Measurements from ENCODE around the gene KIF1B. TPM values are rescaled to one million over a fixed set of nuclear protein-coding genes. Genes with fewer than 3 reads are reported as not detected.

The KIF1B gene
- total and polyA plus RNA-seq, 10 of the 15 experiments (the other 5 are each of a cell fraction or from before 2014, with no cell fraction given), result 2.1 to 16.5 (median 8.7) TPM

GRCh38 chr1:10267921-10268320 lies 57.6 kb downstream of the KIF1B start:
- Histone ChIP-seq H3K27ac (ENCODE audit: control insufficient read depth, insufficient read depth) (no peak overlapping the region), H3K4me1 (ENCODE audit: control insufficient read depth, insufficient read depth, low read length) (no peaks in the 10 kb centered on the region), H3K27me3 (replicated peaks in 1 of 2; ENCODE audit: control insufficient read depth in 2 of 2, insufficient read depth in 2 of 2, low read length in 1 of 2) (no peaks in the 10 kb centered on the region), H3K9ac (ENCODE audit: control insufficient read depth, insufficient read depth, low read length) (no peak overlapping the region), H3K4me2 (ENCODE audit: control insufficient read depth, insufficient read depth) (no peak overlapping the region), H4K20me1 (ENCODE audit: control insufficient read depth, insufficient read depth) (no peaks in the 10 kb centered on the region), H3K4me3 (no peak overlapping the region), H3K36me3 (ENCODE audit: control insufficient read depth in 2 of 2, insufficient read depth in 2 of 2, low read length in 1 of 2) (no peaks in the 10 kb centered on the region), H2AFZ (ENCODE audit: control insufficient read depth, low read depth, low read length) (no peak overlapping the region), H3K79me2 (ENCODE audit: control insufficient read depth, insufficient read depth, low read length) (no peaks in the 10 kb centered on the region), H3K9me3 (replicated peaks; ENCODE audit: control insufficient read depth, insufficient read depth, low read length) (no peaks in the 10 kb centered on the region)
- ATAC-seq, result no peak
- ChIA-PET SMC1A (ENCODE audit: uncharacterized antibody, unreplicated experiment) (interaction anchor here (1.2 to 1.9 kb wide), 2 partner anchors 10 to 12 kb away, joined by 3 to 7 read pairs; no protein-coding TSS in a partner anchor), CTCF (no interaction called here), RAD21 (ENCODE audit: unreplicated experiment) (no interaction called here), POLR2A (no interaction called here)
- no peak for DNase-seq (ENCODE audit: low read depth, low spot score)
- 70% methylated on average over 5 of the region's 5 CpGs for WGBS (ENCODE audit: insufficient coverage, insufficient replicate concordance, low lambda C conversion rate, missing lambda C conversion rate)
- BruUV-seq (replicated peaks), result no TSS peak
- intact Hi-C loops (cut with micrococcal nuclease; ENCODE audit: unreplicated experiment), result no loop called here
- no peak for FAIRE-seq
- in situ Hi-C loops (cut with MboI), result no loop called here
- TF ChIP-seq SIN3A (IDR thresholded peaks at IDR 0.05; ENCODE audit: low read depth, low read length), result no peak
- TF ChIP-seq ZNF592 (IDR thresholded peaks at IDR 0.05), result no peak
- no peak for TF ChIP-seq ZNF274 (IDR thresholded peaks at IDR 0.05; ENCODE audit: insufficient read depth, insufficient read length)
- no peak for TF ChIP-seq ZNF217 (IDR thresholded peaks at IDR 0.05)
- TF ChIP-seq ELK1 (IDR thresholded peaks at IDR 0.05; ENCODE audit: low read depth, low read length), result no peak
- TF ChIP-seq RUNX3 (IDR thresholded peaks at IDR 0.05; ENCODE audit: low read length), result no peak
- TF ChIP-seq MAX (IDR thresholded peaks at IDR 0.05; ENCODE audit: low read depth, low read length), result no peak
- TF ChIP-seq MYB (IDR thresholded peaks at IDR 0.05; ENCODE audit: borderline replicate concordance, low read depth, low read length), result no peak
- TF ChIP-seq E2F8 (IDR thresholded peaks at IDR 0.05; ENCODE audit: low read depth, partially characterized antibody), result no peak
- no peak for TF ChIP-seq RAD21 (IDR thresholded peaks at IDR 0.05; ENCODE audit: insufficient read depth, low read depth, low read length)
- no peak for TF ChIP-seq CREB1 (IDR thresholded peaks at IDR 0.05; ENCODE audit: low read depth)
- TF ChIP-seq SKIL (IDR thresholded peaks at IDR 0.05; ENCODE audit: low read depth, poor library complexity, severe bottlenecking), result no peak
- TF ChIP-seq POLR2A (IDR thresholded peaks at IDR 0.05; ENCODE audit: low read depth, low read length), result no peak
- TF ChIP-seq POU2F2 (IDR thresholded peaks at IDR 0.05; ENCODE audit: borderline replicate concordance, low read depth, low read length), result no peak
- no peak for TF ChIP-seq ZNF622 (IDR thresholded peaks at IDR 0.05)
- TF ChIP-seq YY1 (IDR thresholded peaks at IDR 0.05; ENCODE audit: low read depth, low read length), result no peak
